IPS-15b (cell line): ENCODE measurements around the gene MACROD1.

Source experiments
- H3K27me3 ChIP-seq: one replicate; pipeline ENCODE4 v1.6.1; 2013; ENCODE audit warnings: low read length; ENCODE audit not compliant: control insufficient read depth, insufficient read depth
- H3K36me3 ChIP-seq: one replicate; pipeline ENCODE4 v1.6.1; 2013; ENCODE audit warnings: low read length; ENCODE audit not compliant: control insufficient read depth, insufficient read depth
- H3K4me1 ChIP-seq: one replicate; pipeline ENCODE4 v1.6.1; 2013; ENCODE audit warnings: mild to moderate bottlenecking, low read length; ENCODE audit not compliant: control insufficient read depth, insufficient read depth
- H3K4me3 ChIP-seq: one replicate; pipeline ENCODE4 v1.5.1; 2013; ENCODE audit warnings: low read depth, low read length
- H3K9ac ChIP-seq: one replicate; pipeline ENCODE4 v1.6.1; 2013; ENCODE audit warnings: low read depth, mild to moderate bottlenecking, low read length
- H3K9me3 ChIP-seq: one replicate; pipeline ENCODE4 v1.6.1; 2013; ENCODE audit warnings: mild to moderate bottlenecking, low read length; ENCODE audit not compliant: control insufficient read depth, insufficient read depth

Gene MACROD1

DNA sequence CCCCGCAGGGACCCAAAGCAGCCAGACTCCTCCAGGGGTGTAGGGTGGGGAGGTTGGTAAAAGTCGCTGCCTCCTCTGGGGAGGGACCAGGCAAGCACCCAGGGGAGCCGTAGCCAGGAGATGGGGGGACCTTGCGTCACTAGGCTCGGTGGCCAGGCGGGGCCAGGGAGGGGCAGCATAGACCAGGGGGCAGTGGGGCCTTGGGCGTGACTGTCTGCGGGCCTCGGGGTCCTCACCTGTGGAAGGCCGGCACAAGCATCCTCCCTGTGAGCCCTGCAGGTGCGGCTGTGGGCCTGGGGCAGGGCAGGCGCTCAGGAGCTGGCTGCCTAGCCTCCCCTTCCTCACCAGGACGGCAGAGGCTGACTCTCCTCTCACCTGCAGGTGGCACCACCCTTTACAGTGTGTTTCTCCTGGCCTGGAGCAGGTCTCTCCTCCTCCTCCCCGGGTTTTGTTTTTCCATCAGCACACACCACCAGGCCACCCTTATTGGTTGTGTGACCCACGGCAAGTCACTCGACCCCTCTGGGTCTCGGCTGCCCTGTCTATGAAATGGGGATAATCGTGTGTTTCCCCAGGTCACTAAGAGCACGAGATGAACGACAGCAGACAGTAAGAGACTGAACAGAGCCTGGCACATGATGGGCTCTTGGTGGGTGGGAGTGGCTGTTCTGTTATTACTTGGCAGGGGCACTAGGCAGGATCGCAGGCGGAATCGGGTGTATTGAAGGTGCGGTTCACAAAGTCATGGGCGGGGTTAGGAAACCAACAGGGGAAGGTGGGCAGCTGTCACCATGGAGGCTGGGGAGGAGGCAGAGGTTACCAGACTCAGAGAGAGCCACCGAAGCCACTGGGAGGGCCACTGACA, 77.5 kb downstream of the MACROD1 start:
- Histone ChIP-seq H3K9ac (no peak overlapping the region), H3K9me3 (no peaks in the 10 kb centered on the region), H3K27me3 (peaks cover 2% of the 10 kb centered on the region), H3K36me3 (no peaks in the 10 kb centered on the region), H3K4me1 (peaks cover 4% of the 10 kb centered on the region), H3K4me3 (no peak overlapping the region)

- Histone ChIP-seq H3K27me3 (no peaks in the 10 kb centered on the region), H3K36me3 (no peaks in the 10 kb centered on the region), H3K4me1 (peaks cover 2% of the 10 kb centered on the region), H3K9ac (no peak overlapping the region), H3K4me3 (no peak overlapping the region), H3K9me3 (no peaks in the 10 kb centered on the region)
Observed at GRCh38 chr11:64086258-64087123, 79.4 kb downstream of the MACROD1 start.

GRCh38 chr11:64085906-64086257, 80.0 kb downstream of the MACROD1 start:
- Histone ChIP-seq H3K4me3 (no peak overlapping the region), H3K4me1 (peaks cover 2% of the 10 kb centered on the region), H3K36me3 (no peaks in the 10 kb centered on the region), H3K27me3 (no peaks in the 10 kb centered on the region), H3K9me3 (no peaks in the 10 kb centered on the region), H3K9ac (no peak overlapping the region)

- no peak overlapping the region for H3K9ac ChIP-seq
- H3K27me3 ChIP-seq, result peaks cover 2% of the 10 kb centered on the region
- no peaks in the 10 kb centered on the region for H3K36me3 ChIP-seq
- H3K9me3 ChIP-seq, result no peaks in the 10 kb centered on the region
- no peaks in the 10 kb centered on the region for H3K4me1 ChIP-seq
- no peak overlapping the region for H3K4me3 ChIP-seq
Observed at GRCh38 chr11:64084951-64085710, 80.8 kb downstream of the MACROD1 start.

GRCh38 chr11:64084146-64084950, 81.6 kb downstream of the MACROD1 start:
- H3K27me3 ChIP-seq, result peaks cover 2% of the 10 kb centered on the region

GRCh38 chr11:64083398-64084080, 82.4 kb downstream of the MACROD1 start:
- Histone ChIP-seq H3K9me3 (no peaks in the 10 kb centered on the region), H3K27me3 (peaks cover 2% of the 10 kb centered on the region), H3K4me1 (no peaks in the 10 kb centered on the region), H3K9ac (no peak overlapping the region), H3K4me3 (no peak overlapping the region), H3K36me3 (no peaks in the 10 kb centered on the region)

More at GRCh38 chr11:64084146-64084950, 81.6 kb downstream of the MACROD1 start:
- H3K9me3 ChIP-seq, result no peaks in the 10 kb centered on the region
- no peaks in the 10 kb centered on the region for H3K36me3 ChIP-seq
- no peak overlapping the region for H3K4me3 ChIP-seq
- no peak overlapping the region for H3K9ac ChIP-seq
- H3K4me1 ChIP-seq, result no peaks in the 10 kb centered on the region

- no peak overlapping the region for H3K4me3 ChIP-seq
- H3K36me3 ChIP-seq, result no peaks in the 10 kb centered on the region
- H3K4me1 ChIP-seq, result no peaks in the 10 kb centered on the region
- H3K9me3 ChIP-seq, result no peaks in the 10 kb centered on the region
- H3K27me3 ChIP-seq, result peaks cover 2% of the 10 kb centered on the region
- no peak overlapping the region for H3K9ac ChIP-seq
Observed at GRCh38 chr11:64081745-64082442, 84.0 kb downstream of the MACROD1 start.

GRCh38 chr11:64080390-64080789, 85.5 kb downstream of the MACROD1 start:
- peaks cover 7% of the 10 kb centered on the region for H3K27me3 ChIP-seq
- H3K36me3 ChIP-seq, result no peaks in the 10 kb centered on the region
- H3K9ac ChIP-seq, result no peak overlapping the region
- H3K4me3 ChIP-seq, result no peak overlapping the region
- H3K9me3 ChIP-seq, result no peaks in the 10 kb centered on the region
- H3K4me1 ChIP-seq, result no peaks in the 10 kb centered on the region

GRCh38 chr11:64078905-64079304, 87.0 kb downstream of the MACROD1 start:
- peaks cover 7% of the 10 kb centered on the region for H3K27me3 ChIP-seq
- H3K9ac ChIP-seq, result no peak overlapping the region
- H3K9me3 ChIP-seq, result no peaks in the 10 kb centered on the region
- no peaks in the 10 kb centered on the region for H3K36me3 ChIP-seq
- no peak overlapping the region for H3K4me3 ChIP-seq
- no peaks in the 10 kb centered on the region for H3K4me1 ChIP-seq

GRCh38 chr11:64078284-64078683, 87.6 kb downstream of the MACROD1 start:
- H3K9me3 ChIP-seq, result no peaks in the 10 kb centered on the region
- no peak overlapping the region for H3K4me3 ChIP-seq
- H3K4me1 ChIP-seq, result no peaks in the 10 kb centered on the region
- no peak overlapping the region for H3K9ac ChIP-seq
- H3K27me3 ChIP-seq, result peaks cover 7% of the 10 kb centered on the region
- no peaks in the 10 kb centered on the region for H3K36me3 ChIP-seq
